ENCODE data around the gene SLC13A2.

DNA sequence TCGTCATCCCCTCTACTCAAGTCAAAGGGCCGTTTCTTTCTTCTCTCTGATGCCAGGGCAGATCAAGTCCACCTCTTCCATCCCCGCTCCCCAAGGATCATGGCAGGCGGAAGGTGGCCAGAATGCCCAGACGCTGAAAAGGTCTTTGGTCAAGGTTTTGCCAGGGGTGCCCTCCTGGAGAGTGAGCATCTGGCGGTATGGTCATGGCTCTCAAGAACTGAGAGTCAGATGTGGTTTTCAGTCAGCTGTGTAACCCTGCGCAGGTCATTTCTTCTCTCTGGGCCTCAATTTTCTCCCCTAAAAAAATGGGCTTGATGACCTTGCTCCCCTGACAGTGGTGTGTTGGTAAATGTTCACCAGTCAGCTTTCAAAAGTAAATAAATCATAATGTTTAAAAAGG is 45.1 kb downstream of the SLC13A2 start:
- TF ChIP-seq CTCF (IDR thresholded peaks at IDR 0.05) (no peak), SIN3A (IDR thresholded peaks at IDR 0.05; ENCODE audit: borderline replicate concordance, insufficient read depth, low read depth, low read length) (no peak), POLR2AphosphoS5 (IDR thresholded peaks at IDR 0.05; ENCODE audit: low read depth, low read length) (no peak)
